Gastroesophageal sphincter (tissue), 4 donors: ENCODE data around the gene NUP160. TPM values are rescaled to one million over a fixed set of nuclear protein-coding genes. Genes with fewer than 3 reads are reported as not detected.
"Not testable (repeated sequence)": the region's sequence is repeated elsewhere in the genome, so short reads cannot be mapped to it uniquely, and the experiment has no call there.

ENCODE experiments used
- ATAC-seq: fragments of 150-250 bp; one replicate; pipeline ENCODE4 v1.9.1; 2016; ENCODE audit warnings: mild to moderate bottlenecking, moderate library complexity
- H3K27ac ChIP-seq, 4 donors: fragments of 200-600 bp; sonication (generic) in 3 of 4; 1 replicate in 3 of 4; 2 replicates in 1 of 4; pipeline ENCODE4 v1.5.1; 2016 to 2019
- H3K27me3 ChIP-seq: fragments of 200-600 bp; sonication (generic); one replicate; pipeline ENCODE4 v1.5.1; 2019
- H3K36me3 ChIP-seq, 2 donors: fragments of 200-600 bp; sonication (generic); one replicate each; pipeline ENCODE4 v1.5.1; 2019; ENCODE audit warnings: control low read depth in 1 of 2
- H3K4me1 ChIP-seq, 3 donors: fragments of 200-600 bp; sonication (generic); 1 replicate in 2 of 3; 2 replicates in 1 of 3; pipeline ENCODE4 v1.5.1; 2016 to 2019; ENCODE audit warnings: control low read depth in 2 of 3
- H3K4me3 ChIP-seq, 2 donors: fragments of 200-600 bp; sonication (generic); one replicate each; pipeline ENCODE4 v1.5.1; 2019; ENCODE audit warnings: mild to moderate bottlenecking in 1 of 2, moderate library complexity in 1 of 2
- H3K9me3 ChIP-seq, 3 donors: fragments of 200-600 bp; sonication (generic); one replicate each; pipeline ENCODE4 v1.5.1; 2017 to 2019; ENCODE audit warnings: control low read depth in 2 of 3
- EP300 ChIP-seq: sonication (generic); formaldehyde crosslinking; IDR thresholded peaks from one replicate; pipeline ENCODE4 v1.6.1; 2017; ENCODE audit warnings: antibody characterized with exemption, mild to moderate bottlenecking
- POLR2A ChIP-seq, 2 donors: fragments of 450-650 bp; IDR thresholded peaks; one replicate each; pipeline ENCODE4 v1.6.1; 2017; ENCODE audit warnings: antibody characterized with exemption in 2 of 2, mild to moderate bottlenecking in 2 of 2, moderate library complexity in 1 of 2
- POLR2AphosphoS5 ChIP-seq: sonication (generic); formaldehyde crosslinking; IDR thresholded peaks from one replicate; pipeline ENCODE4 v1.6.1; 2017; ENCODE audit warnings: antibody characterized with exemption
- WGBS, 2 donors: methylation state at CpG; one replicate each; pipeline ENCODE4 v1.1.5; 2018; ENCODE audit warnings: low coverage in 1 of 2; 5-methylcytosine and 5-hydroxymethylcytosine counted together
- total RNA-seq, 4 donors: library from RNA; depleted of rRNA; stranded (reverse); fragments of >200 nt; gene quantifications; one replicate each; pipeline ENCODE4 v1.1.0, GENCODE V29; 2016
- TF ChIP-seq, protein P1 (sequence below), 4 experiments: fragments of 200-600 bp in 2 of 4; fragments of 450-650 bp in 2 of 4; sonication (generic) in 1 of 4; IDR thresholded peaks; one replicate each; pipeline ENCODE4 v1.5.1; 2017 to 2019; ENCODE audit warnings: antibody characterized with exemption in 4 of 4, mild to moderate bottlenecking in 2 of 4, moderate library complexity in 2 of 4

Gene NUP160, protein sequence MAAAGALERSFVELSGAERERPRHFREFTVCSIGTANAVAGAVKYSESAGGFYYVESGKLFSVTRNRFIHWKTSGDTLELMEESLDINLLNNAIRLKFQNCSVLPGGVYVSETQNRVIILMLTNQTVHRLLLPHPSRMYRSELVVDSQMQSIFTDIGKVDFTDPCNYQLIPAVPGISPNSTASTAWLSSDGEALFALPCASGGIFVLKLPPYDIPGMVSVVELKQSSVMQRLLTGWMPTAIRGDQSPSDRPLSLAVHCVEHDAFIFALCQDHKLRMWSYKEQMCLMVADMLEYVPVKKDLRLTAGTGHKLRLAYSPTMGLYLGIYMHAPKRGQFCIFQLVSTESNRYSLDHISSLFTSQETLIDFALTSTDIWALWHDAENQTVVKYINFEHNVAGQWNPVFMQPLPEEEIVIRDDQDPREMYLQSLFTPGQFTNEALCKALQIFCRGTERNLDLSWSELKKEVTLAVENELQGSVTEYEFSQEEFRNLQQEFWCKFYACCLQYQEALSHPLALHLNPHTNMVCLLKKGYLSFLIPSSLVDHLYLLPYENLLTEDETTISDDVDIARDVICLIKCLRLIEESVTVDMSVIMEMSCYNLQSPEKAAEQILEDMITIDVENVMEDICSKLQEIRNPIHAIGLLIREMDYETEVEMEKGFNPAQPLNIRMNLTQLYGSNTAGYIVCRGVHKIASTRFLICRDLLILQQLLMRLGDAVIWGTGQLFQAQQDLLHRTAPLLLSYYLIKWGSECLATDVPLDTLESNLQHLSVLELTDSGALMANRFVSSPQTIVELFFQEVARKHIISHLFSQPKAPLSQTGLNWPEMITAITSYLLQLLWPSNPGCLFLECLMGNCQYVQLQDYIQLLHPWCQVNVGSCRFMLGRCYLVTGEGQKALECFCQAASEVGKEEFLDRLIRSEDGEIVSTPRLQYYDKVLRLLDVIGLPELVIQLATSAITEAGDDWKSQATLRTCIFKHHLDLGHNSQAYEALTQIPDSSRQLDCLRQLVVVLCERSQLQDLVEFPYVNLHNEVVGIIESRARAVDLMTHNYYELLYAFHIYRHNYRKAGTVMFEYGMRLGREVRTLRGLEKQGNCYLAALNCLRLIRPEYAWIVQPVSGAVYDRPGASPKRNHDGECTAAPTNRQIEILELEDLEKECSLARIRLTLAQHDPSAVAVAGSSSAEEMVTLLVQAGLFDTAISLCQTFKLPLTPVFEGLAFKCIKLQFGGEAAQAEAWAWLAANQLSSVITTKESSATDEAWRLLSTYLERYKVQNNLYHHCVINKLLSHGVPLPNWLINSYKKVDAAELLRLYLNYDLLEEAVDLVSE (N-terminal part only)
- 10 to 100 TPM; 15.7 to 34.2 (median 22.9) TPM for total RNA-seq

- 0 to 1% methylated on average over 8 to 22 of the region's 66 CpGs for WGBS, 2 donors
- peak; percentile 91 for ATAC-seq
- peaks cover 0 to 20% of the 10 kb centered on the region in 2 donors for H3K36me3 ChIP-seq
- no peaks in the 10 kb centered on the region for H3K27me3 ChIP-seq
- peaks cover 0 to 44% (median 9%) of the 10 kb centered on the region in 3 donors for H3K4me1 ChIP-seq
- peak within 1 kb of the TSS; percentile 87 to 91 for H3K4me3 ChIP-seq
- TF ChIP-seq POLR2AphosphoS5 (peak; percentile 81), EP300 (no peak), POLR2A (IDR thresholded peaks at IDR 0.05) (peak; percentile 54 to 77)
- TF ChIP-seq, protein P1, sequence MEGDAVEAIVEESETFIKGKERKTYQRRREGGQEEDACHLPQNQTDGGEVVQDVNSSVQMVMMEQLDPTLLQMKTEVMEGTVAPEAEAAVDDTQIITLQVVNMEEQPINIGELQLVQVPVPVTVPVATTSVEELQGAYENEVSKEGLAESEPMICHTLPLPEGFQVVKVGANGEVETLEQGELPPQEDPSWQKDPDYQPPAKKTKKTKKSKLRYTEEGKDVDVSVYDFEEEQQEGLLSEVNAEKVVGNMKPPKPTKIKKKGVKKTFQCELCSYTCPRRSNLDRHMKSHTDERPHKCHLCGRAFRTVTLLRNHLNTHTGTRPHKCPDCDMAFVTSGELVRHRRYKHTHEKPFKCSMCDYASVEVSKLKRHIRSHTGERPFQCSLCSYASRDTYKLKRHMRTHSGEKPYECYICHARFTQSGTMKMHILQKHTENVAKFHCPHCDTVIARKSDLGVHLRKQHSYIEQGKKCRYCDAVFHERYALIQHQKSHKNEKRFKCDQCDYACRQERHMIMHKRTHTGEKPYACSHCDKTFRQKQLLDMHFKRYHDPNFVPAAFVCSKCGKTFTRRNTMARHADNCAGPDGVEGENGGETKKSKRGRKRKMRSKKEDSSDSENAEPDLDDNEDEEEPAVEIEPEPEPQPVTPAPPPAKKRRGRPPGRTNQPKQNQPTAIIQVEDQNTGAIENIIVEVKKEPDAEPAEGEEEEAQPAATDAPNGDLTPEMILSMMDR (IDR thresholded peaks at IDR 0.05), result peak in 2 of 4 experiments; percentile 25 to 32
- H3K9me3 ChIP-seq, result no peaks in the 10 kb centered on the region
- H3K27ac ChIP-seq, result peak within 1 kb of the TSS; percentile 72 to 94 (median 92)
Observed at GRCh38 chr11:47847892-47848699, at the start of gene NUP160. Gene NUP160 (minus strand): TSS chr11:47848350. CDS start chr11:47848318, 32 bp downstream.

DNA sequence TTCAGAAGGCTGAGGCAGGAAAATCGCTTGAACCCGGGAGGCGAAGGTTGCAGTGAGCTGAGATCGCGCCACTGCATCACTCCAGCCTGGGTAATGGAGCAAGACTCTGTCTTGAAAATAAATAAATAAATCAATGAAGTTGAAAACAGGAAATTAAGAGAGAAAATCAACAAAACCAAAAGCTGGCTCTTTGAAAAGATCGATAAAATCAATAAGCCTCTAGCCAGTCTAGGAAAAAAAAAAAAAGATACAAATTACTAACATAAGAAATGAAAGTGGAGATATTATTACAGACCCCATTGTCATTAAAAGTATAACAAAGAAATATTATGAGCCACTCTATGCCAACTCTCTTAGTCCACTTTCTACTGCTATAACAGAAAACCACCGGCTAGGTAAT is 48.0 kb upstream of the NUP160 start:
- ATAC-seq, result no peak

DNA sequence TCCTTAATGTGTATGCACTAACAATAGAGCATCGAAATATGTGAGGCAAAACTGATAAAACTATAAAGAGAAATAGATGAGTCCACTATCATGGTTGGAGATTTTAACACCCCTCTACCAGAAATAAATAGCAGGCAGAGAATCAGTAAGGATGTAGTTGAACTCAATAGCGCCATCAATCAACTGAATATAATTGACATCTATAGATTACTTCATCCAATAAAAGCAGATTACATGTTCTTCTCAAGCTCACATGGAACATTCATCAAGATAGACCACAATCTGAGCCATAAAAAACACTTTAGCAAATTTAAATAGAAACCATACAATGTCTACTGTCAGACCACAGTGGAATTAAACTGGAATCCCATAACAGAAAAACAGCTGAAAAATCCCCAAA is 46.9 kb upstream of the NUP160 start:
- no peak overlapping the region for H3K4me3 ChIP-seq

More for the DNA sequence above, 48.0 kb upstream of the NUP160 start:
- Histone ChIP-seq H3K4me1 (no peaks in the 10 kb centered on the region), H3K36me3 (no peaks in the 10 kb centered on the region), H3K9me3 (no peaks in the 10 kb centered on the region), H3K27me3 (peaks cover 4% of the 10 kb centered on the region), H3K27ac (no peak overlapping the region), H3K4me3 (no peak overlapping the region)
- WGBS, 2 donors, result 91 to 96% methylated on average over 6 to 7 of the region's 7 CpGs
- TF ChIP-seq POLR2AphosphoS5, result no peak
- no peak for TF ChIP-seq POLR2A (IDR thresholded peaks at IDR 0.05)
- TF ChIP-seq EP300, result no peak
- TF ChIP-seq, protein P1 (IDR thresholded peaks at IDR 0.05), result no peak

GRCh38 chr11:47892546-47893276 is 44.6 kb upstream of the NUP160 start:
- not testable (repeated sequence) for H3K27ac ChIP-seq, H3K9me3 ChIP-seq, ATAC-seq, H3K36me3 ChIP-seq, H3K4me3 ChIP-seq, H3K27me3 ChIP-seq, H3K4me1 ChIP-seq
- WGBS, 2 donors, result no CpG with 5 or more reads among the region's 57 CpGs

More for the DNA sequence above, 46.9 kb upstream of the NUP160 start:
- Histone ChIP-seq H3K36me3 (no peaks in the 10 kb centered on the region), H3K9me3 (no peaks in the 10 kb centered on the region), H3K4me1 (no peaks in the 10 kb centered on the region), H3K27ac (no peak overlapping the region), H3K27me3 (peaks cover 4% of the 10 kb centered on the region)
- no peak for ATAC-seq
- 90 to 95% methylated on average over 2 of the region's 2 CpGs for WGBS, 2 donors
- TF ChIP-seq POLR2A (IDR thresholded peaks at IDR 0.05), result no peak
- TF ChIP-seq, protein P1 (IDR thresholded peaks at IDR 0.05), result no peak
- no peak for TF ChIP-seq EP300
- no peak for TF ChIP-seq POLR2AphosphoS5
